Astrocyte of the cerebellum (primary cell): Measurements from ENCODE around the gene USP24.
A peak's percentile ranks its signal among the peaks of the same experiment; 100 is the strongest.

Experiments
- DNase-seq: peaks from one replicate; pipeline ENCODE4 v3.0.0-alpha.2; 2011; ENCODE audit warnings: low read depth
- H3K4me3 ChIP-seq: 2 replicates; pipeline ENCODE4 v1.5.1; 2011; ENCODE audit warnings: mild to moderate bottlenecking, low read depth, low read length, moderate library complexity
- in situ Hi-C: cut with HindIII; loops from 2 replicates; pipeline ENCODE4 v1.10.0; 2017; ENCODE audit warnings: low sequenced_read_pairs
- TF ChIP-seq, protein P1 (sequence below): IDR thresholded peaks from 2 replicates; pipeline ENCODE4 v1.5.1; 2012; ENCODE audit warnings: low read length, low read depth, moderate library complexity, mild to moderate bottlenecking; ENCODE audit errors: missing control alignments

The USP24 gene

DNA sequence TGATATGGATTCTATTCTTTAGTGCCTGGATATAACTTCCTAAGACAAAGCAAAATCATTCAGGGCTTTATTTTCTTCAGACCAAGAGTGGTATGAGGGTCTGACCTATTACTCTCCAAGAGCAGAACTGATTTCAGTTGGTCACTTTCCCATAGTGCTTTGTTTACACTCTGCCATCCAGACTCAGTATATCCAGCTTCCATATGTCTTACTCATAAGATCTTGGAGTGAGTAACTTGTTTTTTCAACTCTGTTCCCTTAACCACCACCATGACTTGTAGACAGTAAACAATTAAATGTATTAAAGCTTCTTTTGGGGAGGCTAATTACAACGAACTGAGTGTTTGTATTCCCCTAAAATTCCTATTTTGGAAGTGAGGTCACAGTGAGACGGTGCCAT is 83.4 kb downstream of the USP24 start:
- H3K4me3 ChIP-seq: no peak overlapping the region
- TF ChIP-seq, protein P1, sequence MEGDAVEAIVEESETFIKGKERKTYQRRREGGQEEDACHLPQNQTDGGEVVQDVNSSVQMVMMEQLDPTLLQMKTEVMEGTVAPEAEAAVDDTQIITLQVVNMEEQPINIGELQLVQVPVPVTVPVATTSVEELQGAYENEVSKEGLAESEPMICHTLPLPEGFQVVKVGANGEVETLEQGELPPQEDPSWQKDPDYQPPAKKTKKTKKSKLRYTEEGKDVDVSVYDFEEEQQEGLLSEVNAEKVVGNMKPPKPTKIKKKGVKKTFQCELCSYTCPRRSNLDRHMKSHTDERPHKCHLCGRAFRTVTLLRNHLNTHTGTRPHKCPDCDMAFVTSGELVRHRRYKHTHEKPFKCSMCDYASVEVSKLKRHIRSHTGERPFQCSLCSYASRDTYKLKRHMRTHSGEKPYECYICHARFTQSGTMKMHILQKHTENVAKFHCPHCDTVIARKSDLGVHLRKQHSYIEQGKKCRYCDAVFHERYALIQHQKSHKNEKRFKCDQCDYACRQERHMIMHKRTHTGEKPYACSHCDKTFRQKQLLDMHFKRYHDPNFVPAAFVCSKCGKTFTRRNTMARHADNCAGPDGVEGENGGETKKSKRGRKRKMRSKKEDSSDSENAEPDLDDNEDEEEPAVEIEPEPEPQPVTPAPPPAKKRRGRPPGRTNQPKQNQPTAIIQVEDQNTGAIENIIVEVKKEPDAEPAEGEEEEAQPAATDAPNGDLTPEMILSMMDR: no peak
- DNase-seq: peak; percentile 26
- in situ Hi-C loops: loop anchor here (25.0 kb wide), 1 partner anchor 1456 kb away; the partner anchor contains the start of gene PLPP3

DNA sequence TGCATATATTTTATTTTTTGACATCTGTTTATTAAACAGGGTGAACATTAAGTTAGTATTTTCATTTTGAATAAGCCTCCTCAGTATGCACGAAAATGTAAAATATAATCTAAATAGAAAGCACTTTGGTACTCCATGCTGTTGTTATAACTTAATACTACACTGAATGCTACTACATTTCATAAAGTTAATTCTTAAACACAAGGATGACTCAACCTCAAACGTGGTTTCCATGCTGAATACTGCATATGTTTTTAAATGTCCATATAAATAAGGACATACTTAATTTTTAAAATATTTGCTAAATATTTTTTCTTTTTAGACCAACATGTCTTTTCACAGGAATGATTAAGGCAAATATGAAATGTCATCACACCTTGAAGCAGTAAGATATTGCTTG is 83.9 kb downstream of the USP24 start:
- TF ChIP-seq, protein P1: no peak
- in situ Hi-C loops: loop anchor here (25.0 kb wide), 1 partner anchor 1456 kb away; the partner anchor contains the start of gene PLPP3
- H3K4me3 ChIP-seq: no peak overlapping the region
- DNase-seq: no peak

DNA sequence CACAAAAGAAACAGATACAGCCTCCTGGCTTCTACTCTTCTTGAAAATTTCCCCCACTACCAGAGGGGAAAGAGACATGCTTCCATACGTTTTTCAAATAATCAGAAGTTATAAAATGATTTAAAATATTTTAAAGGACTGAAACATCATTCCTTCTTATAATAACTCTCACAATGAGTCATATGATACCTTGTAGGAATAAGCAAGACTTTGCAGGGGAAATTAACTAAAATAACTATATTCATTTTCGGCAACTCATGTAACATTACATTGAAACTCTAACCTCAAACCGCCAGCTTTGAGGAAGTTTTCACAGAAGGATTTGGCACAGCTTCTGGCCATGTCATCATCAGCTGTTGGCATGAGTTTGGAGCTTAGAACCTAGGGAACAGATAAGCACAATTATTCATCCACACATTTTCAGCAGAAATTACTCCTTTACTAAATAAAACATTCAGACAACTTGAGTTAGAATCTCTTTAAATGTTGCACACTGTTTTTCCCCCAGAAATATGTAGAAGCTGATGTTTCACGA is 85.9 kb downstream of the USP24 start:
- H3K4me3 ChIP-seq: no peak overlapping the region
- in situ Hi-C loops: loop anchor here (25.0 kb wide), 1 partner anchor 1458 kb away; the partner anchor contains the start of gene PLPP3
- DNase-seq: peak; percentile 92
- TF ChIP-seq, protein P1: no peak

DNA sequence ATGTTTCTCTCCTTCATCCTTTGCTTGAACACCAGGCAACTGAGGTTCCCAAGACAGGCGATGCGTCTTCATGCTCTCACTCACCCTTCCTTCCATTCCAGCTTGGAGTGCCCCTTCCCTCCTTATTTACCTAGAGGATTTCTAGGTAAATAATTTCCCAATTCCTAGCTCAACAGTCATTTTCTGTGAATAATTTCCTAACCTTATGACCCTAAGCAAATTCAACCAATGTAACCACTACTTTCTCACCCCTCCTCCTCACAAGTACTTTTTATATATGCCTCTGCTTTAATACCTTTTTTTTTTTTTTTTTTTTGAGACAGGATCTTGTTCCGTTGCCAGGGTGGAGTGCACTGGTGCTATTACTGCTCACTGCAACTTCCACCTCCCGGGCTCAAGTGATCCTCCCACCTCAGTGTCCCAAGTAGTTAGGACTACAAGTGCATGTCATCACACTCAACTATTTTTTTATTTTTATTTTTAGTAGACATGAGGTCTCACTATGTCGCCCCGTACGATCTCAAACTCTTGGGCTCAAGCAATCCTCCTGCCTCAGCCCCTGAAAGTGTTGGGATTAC is 86.7 kb downstream of the USP24 start:
- DNase-seq: no peak
- H3K4me3 ChIP-seq: no peak overlapping the region
- TF ChIP-seq, protein P1: no peak
- in situ Hi-C loops: loop anchor here (25.0 kb wide), 1 partner anchor 1459 kb away; the partner anchor contains the start of gene PLPP3

DNA sequence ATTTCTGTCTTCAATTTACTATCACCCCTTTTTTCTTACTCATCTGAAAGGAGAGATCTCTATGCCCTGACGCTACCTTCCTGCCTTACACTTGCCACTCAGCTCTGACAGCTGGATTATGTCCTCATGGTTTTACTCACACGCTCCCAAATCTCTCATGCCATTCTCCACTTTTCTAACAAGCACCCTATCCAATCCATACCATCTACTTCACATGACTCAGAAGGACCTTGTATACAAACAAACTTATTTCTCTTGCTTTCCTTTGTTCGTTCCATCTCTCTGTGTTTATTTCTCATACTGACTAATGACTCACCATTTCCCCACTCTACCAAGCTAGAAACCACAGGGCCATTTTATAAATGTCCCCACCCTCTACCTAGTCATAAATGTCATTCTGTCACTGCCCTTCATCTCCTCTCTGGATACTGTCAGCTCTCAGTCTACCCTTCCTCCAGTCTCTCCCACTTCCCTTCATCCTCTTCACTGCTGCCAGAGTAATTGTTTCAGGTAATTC is 87.3 kb downstream of the USP24 start:
- no peak for DNase-seq
- TF ChIP-seq, protein P1: no peak
- no peak overlapping the region for H3K4me3 ChIP-seq
- in situ Hi-C loops: loop anchor here (25.0 kb wide), 1 partner anchor 1459 kb away; the partner anchor contains the start of gene PLPP3

DNA sequence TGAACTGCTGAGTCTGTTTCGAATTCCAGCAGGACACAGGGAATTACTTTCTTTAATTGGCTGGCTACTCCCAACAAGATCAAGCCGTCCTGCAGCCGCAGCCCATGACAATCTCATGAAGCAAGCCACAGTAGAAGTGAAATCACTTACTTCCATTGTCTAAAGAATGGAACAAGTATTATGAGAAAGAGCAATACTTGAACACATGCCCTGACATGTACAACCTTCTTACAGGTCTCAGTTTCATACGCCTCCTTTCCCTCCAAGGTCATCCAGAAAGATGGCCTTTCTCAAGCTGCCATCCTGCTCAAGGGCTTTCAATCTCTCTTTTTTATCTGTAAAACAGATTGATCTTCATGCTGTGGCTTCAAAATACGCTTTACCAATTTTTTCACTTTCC is 90.7 kb downstream of the USP24 start:
- TF ChIP-seq, protein P1: no peak
- in situ Hi-C loops: no loop called here
- H3K4me3 ChIP-seq: no peak overlapping the region
- no peak for DNase-seq
